HL-60 (cell line): ENCODE measurements around the gene IFI27L1.

Experiments
- GABPA ChIP-seq: IDR thresholded peaks from 2 replicates; pipeline ENCODE4 v1.6.1; 2012; ENCODE audit warnings: low read depth
- POLR2AphosphoS5 ChIP-seq: IDR thresholded peaks from 2 replicates; pipeline ENCODE4 v1.6.1; 2012; ENCODE audit warnings: low read depth
- TF ChIP-seq, protein P1 (sequence below): IDR thresholded peaks from one replicate; pipeline ENCODE4 v1.5.1; 2011; ENCODE audit warnings: low read length, control low read depth, inconsistent platforms; ENCODE audit not compliant: insufficient read depth
- TF ChIP-seq, protein P2 (sequence below): IDR thresholded peaks from 2 replicates; pipeline ENCODE4 v1.6.1; 2012; ENCODE audit warnings: low read depth; ENCODE audit not compliant: insufficient replicate concordance

GRCh38 chr14:94043111-94043755, 37.9 kb upstream of the IFI27L1 start:
- TF ChIP-seq, protein P1, sequence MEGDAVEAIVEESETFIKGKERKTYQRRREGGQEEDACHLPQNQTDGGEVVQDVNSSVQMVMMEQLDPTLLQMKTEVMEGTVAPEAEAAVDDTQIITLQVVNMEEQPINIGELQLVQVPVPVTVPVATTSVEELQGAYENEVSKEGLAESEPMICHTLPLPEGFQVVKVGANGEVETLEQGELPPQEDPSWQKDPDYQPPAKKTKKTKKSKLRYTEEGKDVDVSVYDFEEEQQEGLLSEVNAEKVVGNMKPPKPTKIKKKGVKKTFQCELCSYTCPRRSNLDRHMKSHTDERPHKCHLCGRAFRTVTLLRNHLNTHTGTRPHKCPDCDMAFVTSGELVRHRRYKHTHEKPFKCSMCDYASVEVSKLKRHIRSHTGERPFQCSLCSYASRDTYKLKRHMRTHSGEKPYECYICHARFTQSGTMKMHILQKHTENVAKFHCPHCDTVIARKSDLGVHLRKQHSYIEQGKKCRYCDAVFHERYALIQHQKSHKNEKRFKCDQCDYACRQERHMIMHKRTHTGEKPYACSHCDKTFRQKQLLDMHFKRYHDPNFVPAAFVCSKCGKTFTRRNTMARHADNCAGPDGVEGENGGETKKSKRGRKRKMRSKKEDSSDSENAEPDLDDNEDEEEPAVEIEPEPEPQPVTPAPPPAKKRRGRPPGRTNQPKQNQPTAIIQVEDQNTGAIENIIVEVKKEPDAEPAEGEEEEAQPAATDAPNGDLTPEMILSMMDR = no peak
- TF ChIP-seq, protein P2, sequence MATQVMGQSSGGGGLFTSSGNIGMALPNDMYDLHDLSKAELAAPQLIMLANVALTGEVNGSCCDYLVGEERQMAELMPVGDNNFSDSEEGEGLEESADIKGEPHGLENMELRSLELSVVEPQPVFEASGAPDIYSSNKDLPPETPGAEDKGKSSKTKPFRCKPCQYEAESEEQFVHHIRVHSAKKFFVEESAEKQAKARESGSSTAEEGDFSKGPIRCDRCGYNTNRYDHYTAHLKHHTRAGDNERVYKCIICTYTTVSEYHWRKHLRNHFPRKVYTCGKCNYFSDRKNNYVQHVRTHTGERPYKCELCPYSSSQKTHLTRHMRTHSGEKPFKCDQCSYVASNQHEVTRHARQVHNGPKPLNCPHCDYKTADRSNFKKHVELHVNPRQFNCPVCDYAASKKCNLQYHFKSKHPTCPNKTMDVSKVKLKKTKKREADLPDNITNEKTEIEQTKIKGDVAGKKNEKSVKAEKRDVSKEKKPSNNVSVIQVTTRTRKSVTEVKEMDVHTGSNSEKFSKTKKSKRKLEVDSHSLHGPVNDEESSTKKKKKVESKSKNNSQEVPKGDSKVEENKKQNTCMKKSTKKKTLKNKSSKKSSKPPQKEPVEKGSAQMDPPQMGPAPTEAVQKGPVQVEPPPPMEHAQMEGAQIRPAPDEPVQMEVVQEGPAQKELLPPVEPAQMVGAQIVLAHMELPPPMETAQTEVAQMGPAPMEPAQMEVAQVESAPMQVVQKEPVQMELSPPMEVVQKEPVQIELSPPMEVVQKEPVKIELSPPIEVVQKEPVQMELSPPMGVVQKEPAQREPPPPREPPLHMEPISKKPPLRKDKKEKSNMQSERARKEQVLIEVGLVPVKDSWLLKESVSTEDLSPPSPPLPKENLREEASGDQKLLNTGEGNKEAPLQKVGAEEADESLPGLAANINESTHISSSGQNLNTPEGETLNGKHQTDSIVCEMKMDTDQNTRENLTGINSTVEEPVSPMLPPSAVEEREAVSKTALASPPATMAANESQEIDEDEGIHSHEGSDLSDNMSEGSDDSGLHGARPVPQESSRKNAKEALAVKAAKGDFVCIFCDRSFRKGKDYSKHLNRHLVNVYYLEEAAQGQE = no peak
- TF ChIP-seq POLR2AphosphoS5 = no peak
- TF ChIP-seq GABPA = no peak
